HG03378 (cell line): ENCODE results near the gene RXRA.

ENCODE experiments used
- ATAC-seq: cut with Tn5 transposase; IDR thresholded peaks from one replicate; pipeline ENCODE4 v1.9.1; 2021; ENCODE audit warnings: mild to moderate bottlenecking, moderate library complexity; ENCODE audit not compliant: unreplicated experiment

RXRA gene

DNA sequence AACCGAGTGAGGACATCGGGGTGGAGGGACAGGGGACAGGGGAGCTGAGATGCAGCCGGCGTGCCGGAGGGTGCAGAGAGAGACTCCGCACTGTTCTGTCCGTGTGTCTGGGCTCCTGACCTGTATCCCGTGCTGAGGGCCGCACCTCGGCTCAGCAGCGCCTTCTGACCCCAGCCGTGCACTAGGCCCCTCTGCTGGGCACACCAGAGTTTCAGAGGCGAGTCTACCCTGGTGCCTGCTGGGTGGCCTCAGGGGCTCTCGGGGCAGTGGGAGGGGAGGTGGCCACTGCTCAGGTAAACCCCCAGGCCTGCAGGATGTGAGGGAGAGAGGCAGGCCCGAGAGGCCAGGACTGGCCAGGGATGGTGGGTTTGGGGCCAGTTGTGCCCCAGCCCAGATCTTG is 100.2 kb downstream of the RXRA start:
- ATAC-seq = no peak

GRCh38 chr9:134427153-134427782 is 101.0 kb downstream of the RXRA start:
- ATAC-seq = no peak

GRCh38 chr9:134428559-134428958 is 102.3 kb downstream of the RXRA start:
- no peak for ATAC-seq

GRCh38 chr9:134429007-134429406 is 102.8 kb downstream of the RXRA start:
- no peak for ATAC-seq

DNA sequence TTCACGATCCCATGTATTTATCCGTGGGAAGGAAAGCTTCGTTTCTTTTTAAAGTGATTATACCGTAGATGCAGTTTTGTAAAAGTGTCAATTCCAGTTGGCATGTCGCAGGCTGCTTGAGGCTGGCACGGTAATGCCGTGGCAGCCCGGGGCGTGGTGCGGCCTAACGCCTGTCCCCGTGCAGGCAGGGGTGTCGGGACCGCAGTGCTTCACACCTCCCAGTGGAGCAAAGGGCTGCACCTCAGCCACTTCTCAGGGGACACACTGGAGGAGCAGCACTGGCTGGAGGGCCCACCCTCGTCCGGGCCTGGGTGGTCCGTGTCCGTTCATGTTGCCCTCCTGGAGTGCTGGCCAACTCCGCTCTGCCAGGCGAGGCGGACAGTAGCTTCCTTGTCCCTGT is 103.2 kb downstream of the RXRA start:
- ATAC-seq = no peak

DNA sequence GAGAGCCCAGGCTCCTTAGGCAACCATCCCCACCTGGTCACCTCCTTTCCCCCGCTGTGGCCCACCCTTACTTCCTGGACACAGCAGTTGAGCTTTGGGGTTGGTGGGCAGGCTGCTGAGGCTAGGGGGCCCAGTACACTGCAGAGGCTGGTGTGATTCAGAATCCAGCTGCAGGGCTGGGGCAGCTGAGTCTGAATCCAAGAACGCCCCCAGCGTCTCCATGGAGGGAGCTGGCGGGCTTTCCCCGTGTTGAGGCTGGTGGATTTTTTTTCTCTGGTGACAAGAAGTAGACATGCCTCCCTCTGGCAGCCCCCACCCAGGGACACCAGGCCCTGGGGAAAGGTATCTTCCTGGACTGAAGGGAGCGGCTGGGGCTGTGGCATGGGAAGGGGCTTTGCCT is 104.8 kb downstream of the RXRA start:
- no peak for ATAC-seq

GRCh38 chr9:134431626-134432025 is 105.4 kb downstream of the RXRA start:
- no peak for ATAC-seq

DNA sequence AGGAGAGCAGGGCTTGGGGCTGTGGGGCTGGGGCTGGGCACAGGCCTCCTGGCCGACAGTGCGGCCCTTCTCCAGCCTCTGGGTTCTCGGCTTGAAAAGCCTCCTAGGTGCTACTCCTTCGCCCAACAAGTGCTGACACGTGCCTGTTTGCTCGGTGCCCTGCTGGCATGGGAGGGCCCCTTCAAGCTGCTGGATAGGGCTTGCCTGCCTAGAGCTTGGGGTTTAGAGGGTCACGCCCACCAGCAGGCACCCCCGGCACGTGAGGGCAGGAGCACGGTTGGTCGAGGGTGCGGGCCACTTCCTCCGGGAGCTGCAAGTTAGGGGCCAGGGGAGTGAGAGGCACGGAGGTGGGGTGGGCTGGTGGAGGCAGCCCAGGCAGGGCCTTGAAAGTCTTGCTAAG is 106.2 kb downstream of the RXRA start:
- no peak for ATAC-seq

GRCh38 chr9:134433101-134433500 is 106.8 kb downstream of the RXRA start:
- no peak for ATAC-seq

- no peak for ATAC-seq
These were observed 107.9 kb downstream of the RXRA start for GRCh38 chr9:134433909-134434882.

DNA sequence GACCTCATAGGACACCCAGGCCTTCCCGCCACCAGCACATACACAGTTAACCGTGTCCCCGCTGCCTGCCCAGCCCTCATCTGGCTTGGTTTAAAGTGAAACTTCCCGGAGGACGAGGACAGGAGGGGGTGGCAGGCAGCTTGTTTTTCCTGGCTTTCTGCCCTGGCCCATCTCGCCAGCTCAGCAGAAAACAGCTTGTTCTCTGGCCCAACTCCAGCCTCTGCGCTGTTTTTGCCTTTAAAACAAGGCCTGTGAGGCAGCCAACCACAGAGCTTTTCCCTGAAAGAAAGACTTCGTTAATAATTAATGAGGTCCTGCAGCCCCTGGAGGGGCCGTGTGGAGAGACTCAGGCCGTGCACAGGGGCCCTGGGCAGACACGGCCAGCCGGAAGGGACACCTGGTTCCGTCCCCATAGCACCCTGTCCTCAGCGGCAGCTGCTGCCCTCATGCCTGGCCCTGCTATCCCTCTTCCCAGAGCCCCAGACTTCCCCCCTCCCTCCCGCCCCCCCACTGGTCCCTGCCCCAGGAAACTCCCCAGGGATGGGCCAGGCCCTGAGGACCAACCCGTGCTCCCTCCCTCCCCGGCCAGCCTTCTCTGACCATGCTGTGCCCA is 108.7 kb downstream of the RXRA start:
- no peak for ATAC-seq

GRCh38 chr9:134435550-134436378 is 109.5 kb downstream of the RXRA start:
- ATAC-seq = no peak

- no peak for ATAC-seq
These were observed 110.1 kb downstream of the RXRA start for GRCh38 chr9:134436379-134436762.

DNA sequence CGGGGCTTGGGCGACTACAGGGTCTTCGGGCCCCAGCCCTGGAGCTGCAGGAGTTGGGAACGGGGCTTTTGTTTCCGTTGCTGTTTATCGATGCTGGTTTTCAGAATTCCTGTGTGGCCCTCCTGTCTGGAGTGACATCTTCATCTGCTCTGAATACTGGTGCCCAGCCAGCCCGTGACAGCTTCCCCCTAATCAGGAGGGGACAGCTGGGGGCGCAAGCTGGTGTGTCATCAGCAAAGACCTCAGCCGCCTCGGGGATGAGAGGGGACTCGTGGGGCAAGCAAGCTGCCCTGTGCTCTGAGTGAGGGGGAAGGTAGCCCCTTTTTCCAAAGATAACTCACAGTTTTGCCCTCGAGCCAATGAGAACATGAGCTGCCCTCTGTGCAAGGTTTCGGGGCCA is 110.7 kb downstream of the RXRA start:
- ATAC-seq = no peak

DNA sequence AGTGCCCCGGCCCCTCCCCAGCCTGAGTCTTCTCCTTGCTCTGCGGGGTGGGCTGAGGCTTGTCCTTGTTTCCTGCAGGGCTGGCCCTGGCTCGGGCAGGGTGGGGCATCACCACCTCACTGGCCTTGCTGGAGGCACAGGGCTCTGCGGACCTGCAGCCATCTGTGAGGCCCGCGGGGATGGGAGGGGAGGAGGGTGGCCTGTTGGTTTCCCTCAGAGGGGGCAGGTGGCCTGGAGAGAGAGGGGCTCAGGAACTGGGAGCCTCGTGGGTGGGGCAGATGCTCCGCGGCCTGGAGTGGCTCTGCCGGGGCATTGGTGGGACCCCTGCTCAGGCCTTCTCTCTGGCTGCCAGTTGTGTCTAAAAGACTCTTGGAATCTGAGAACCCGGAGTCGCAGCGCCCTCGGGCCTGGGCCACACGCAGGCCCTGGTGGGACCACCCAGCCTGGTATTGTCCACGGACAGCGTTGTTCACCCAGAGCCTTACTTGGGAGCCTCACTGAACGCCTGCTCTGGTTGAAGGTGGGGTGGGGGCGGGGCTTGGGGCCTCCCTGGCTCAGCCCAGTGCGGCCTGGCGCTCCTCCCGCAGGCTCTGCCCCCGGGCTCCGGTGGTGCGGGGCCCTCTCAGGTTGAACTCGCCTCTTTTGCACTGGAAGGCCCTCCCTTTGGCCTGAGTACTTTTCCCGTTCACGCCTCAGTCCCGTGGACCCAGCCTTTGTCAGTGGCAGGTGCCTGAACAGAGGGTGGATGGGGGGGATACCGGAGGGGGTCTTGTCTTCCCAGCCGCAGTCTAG is 111.3 kb downstream of the RXRA start:
- no peak for ATAC-seq

DNA sequence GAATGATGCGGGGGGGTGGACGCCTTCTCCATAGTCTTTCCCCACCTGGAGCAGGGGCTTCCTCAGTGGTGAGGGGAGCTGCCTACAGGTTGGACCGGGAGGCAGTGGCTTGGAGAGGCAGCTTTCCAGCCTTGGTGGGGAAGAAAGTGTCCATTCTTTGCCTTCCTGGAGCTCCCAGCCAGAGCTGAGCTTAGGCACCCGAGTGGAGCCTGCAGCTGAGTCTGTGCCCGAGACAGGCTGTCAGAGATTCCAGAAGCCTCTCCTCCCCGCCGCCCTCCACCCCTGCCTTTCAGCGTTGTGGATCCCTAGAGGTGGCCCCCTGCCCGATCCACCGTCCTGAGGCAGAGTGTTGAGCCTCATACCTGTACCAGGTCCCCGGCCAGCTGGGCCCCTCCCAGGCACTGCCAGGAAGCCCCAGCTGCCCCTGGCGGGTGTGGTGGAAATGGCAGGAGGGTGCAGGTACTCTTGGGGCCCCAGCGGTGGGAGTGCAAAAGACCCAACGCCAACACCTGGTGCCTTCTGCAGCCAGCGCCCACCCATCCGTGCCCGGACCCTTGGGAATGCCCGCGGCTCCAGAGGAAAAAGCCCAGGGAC is 112.0 kb downstream of the RXRA start:
- ATAC-seq = no peak

- ATAC-seq = no peak
These were observed 113.1 kb downstream of the RXRA start for GRCh38 chr9:134439368-134439784.

- no peak for ATAC-seq
These were observed 114.5 kb downstream of the RXRA start for GRCh38 chr9:134440636-134441226.
